ENCODE results near the gene DENND4C. TPM values are rescaled to one million over a fixed set of nuclear protein-coding genes. Genes with fewer than 3 reads are reported as not detected.
"Not testable (repeated sequence)": the region's sequence is repeated elsewhere in the genome, so short reads cannot be mapped to it uniquely, and the experiment has no call there.

DENND4C gene
- total RNA-seq, 2 donors from 2014 or later = 31.8 to 36.5 TPM

- peak overlapping the region; percentile 99 for H3K4me3 Mint-ChIP-seq
- no peaks in the 10 kb centered on the region for H3K36me3 Mint-ChIP-seq
- no peaks in the 10 kb centered on the region for H3K27me3 Mint-ChIP-seq
- H3K4me1 Mint-ChIP-seq (ENCODE audit: low read depth in 2 of 2) = peaks cover 9 to 12% of the 10 kb centered on the region in 2 donors
- peak; percentile 22 to 30 for ATAC-seq
- peak; percentile 61 for DNase-seq (ENCODE audit: low spot score)
- no peaks in the 10 kb centered on the region for H3K9me3 Mint-ChIP-seq
- H3K27ac Mint-ChIP-seq = peak overlapping the region in 1 of 2 donors; percentile 21
Measured at GRCh38 chr9:19408316-19408692, 177.8 kb downstream of the DENND4C start.

- H3K4me3 Mint-ChIP-seq = peak within 1 kb of the TSS; percentile 99
- peak; percentile 98 for ATAC-seq
- peak; percentile 94 for DNase-seq (ENCODE audit: low spot score)
- H3K27me3 Mint-ChIP-seq = no peaks in the 10 kb centered on the region
- peak within 1 kb of the TSS; percentile 50 to 87 for H3K27ac Mint-ChIP-seq
- H3K9me3 Mint-ChIP-seq = no peaks in the 10 kb centered on the region
- H3K36me3 Mint-ChIP-seq = no peaks in the 10 kb centered on the region
- peaks cover 9 to 12% of the 10 kb centered on the region in 2 donors for H3K4me1 Mint-ChIP-seq (ENCODE audit: low read depth in 2 of 2)
Measured at GRCh38 chr9:19408693-19409400, 178.4 kb downstream of the DENND4C start, which contains the start of gene ACER2. Gene ACER2 (plus strand): TSS chr9:19409009. CDS start chr9:19409085, 76 bp downstream.

DNA sequence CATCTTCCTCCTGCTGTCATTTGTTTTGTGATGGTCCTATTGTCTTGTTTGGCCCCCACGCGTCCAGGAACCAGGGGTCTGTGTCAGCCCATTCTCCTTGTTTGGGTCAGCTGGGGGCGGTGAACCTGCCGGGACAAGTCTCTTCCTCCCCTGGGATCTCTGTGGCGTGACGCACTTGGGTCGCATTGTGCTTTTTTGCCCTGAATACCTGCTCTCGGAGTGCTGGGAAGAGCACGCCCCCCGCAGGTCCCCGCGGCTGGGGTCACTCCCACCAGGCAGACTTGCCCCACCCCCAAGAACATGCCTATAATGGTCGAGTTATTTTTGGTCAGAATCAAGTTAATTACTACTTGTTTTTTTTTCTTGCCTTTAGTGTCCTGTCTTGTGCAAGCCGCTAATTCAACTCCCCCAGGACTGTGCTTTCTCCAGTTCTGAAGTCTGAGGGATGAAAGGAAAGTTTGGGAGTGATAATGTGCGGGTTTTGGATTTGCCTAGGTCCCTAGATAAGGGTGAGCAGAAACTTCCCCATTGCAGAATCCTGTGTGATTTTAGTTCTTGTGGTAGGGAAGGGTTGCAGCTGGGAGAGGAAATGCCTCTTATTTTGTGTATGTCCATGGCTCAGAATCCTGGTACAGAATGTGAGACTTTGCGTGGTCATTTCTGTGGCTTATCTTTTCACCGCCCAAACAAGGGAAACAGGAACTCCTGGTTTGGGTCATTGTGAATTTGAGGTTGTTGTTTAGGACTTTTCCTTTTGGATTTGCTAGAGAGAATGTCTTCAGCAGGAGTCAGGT is 179.1 kb downstream of the DENND4C start:
- Mint-ChIP-seq H3K27ac (peak overlapping the region; percentile 50 to 87), H3K4me1 (ENCODE audit: low read depth in 2 of 2) (peaks cover 9 to 12% of the 10 kb centered on the region in 2 donors), H3K4me3 (peak overlapping the region; percentile 99), H3K36me3 (no peaks in the 10 kb centered on the region), H3K27me3 (no peaks in the 10 kb centered on the region), H3K9me3 (no peaks in the 10 kb centered on the region)
- ATAC-seq (no peak), DNase-seq (ENCODE audit: low spot score) (no peak)

DNA sequence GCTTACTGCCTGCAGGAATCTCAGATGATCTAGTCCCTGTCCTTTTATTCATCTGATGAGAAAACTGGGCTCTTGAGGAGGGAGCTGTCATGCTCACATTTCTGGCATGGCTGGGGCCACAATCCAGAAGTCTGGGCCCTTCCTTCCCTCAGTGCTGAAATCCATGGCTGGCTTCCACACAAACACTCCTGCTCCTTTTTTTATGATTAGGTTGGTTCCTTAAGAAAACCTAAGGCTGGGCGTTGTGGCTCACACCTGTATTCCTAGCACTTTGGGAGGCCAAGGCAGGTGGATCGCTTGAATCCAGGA is 179.7 kb downstream of the DENND4C start:
- Mint-ChIP-seq H3K27me3 (no peaks in the 10 kb centered on the region), H3K27ac (no peak overlapping the region), H3K9me3 (no peaks in the 10 kb centered on the region), H3K4me1 (ENCODE audit: low read depth in 2 of 2) (peaks cover 9 to 12% of the 10 kb centered on the region in 2 donors), H3K4me3 (peak overlapping the region; percentile 99), H3K36me3 (no peaks in the 10 kb centered on the region)
- no peak for DNase-seq (ENCODE audit: low spot score)
- no peak for ATAC-seq

DNA sequence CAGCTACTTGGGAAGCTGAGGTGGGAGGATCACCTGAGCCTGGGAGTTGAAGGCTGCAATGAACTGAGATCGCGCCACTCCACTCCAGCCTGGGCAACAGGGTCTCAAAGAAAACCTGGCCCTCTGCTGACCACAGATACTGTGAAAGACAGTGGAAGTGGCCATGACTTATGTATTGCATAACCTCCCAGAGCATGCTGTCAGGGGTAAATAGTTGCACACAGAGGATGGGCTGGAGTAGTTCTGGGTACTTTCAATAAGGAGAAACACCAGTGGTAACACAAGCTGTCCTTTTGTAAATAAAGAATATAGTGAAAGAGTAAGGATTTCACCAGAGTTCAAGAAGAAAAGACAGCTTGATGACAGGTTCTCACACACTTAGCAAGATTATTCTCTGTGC is 180.1 kb downstream of the DENND4C start:
- no peaks in the 10 kb centered on the region for H3K9me3 Mint-ChIP-seq
- no peaks in the 10 kb centered on the region for H3K36me3 Mint-ChIP-seq
- no peaks in the 10 kb centered on the region for H3K27me3 Mint-ChIP-seq
- DNase-seq (ENCODE audit: low spot score) (no peak), ATAC-seq (no peak)
- H3K4me1 Mint-ChIP-seq (ENCODE audit: low read depth in 2 of 2) = peaks cover 9 to 12% of the 10 kb centered on the region in 2 donors
- no peak overlapping the region for H3K4me3 Mint-ChIP-seq
- H3K27ac Mint-ChIP-seq = no peak overlapping the region

DNA sequence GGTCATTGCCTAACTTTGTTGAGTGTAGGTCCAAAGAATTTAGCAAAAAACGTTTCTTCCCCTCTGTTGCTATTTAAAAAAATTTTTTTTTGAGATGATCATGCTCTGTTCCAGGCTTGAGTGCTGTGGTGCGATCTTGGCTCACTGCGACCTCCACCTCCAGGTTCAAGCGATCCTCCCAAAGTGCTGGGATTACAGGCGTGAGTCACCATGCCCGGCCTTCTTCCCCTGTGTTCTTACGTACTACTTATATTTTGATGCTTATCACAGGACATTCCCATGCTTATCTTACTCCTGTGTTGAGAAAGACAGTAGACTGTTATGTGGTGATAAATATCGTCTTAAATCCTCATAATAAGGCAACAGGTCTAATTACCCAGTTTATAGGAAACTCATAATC is 180.8 kb downstream of the DENND4C start:
- no peak overlapping the region for H3K27ac Mint-ChIP-seq
- H3K36me3 Mint-ChIP-seq = no peaks in the 10 kb centered on the region
- peaks cover 9 to 12% of the 10 kb centered on the region in 2 donors for H3K4me1 Mint-ChIP-seq (ENCODE audit: low read depth in 2 of 2)
- H3K9me3 Mint-ChIP-seq = no peaks in the 10 kb centered on the region
- no peaks in the 10 kb centered on the region for H3K27me3 Mint-ChIP-seq
- DNase-seq (ENCODE audit: low spot score) (no peak), ATAC-seq (no peak)
- H3K4me3 Mint-ChIP-seq = peak overlapping the region; percentile 31

DNA sequence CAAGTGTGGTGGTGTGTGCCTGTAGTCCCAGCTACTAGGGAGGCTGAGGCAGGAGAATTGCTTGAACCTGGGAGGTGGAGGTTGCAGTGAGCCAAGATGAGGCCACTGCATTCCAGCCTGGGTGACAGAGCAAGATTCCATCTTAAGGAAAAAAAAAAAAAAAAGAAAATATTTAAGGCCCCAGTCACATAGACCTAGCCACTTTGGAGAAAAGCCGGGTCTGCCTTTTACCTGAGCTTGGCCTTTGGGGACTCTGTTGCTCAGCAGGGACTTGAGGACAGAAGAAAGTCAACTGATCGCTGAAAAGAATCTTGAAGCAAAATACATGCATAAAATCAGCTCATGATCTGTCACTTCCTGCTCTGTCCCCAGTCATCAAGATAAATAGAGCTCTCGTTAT is 183.0 kb downstream of the DENND4C start:
- H3K9me3 Mint-ChIP-seq; H3K27ac Mint-ChIP-seq; H3K36me3 Mint-ChIP-seq; H3K4me1 Mint-ChIP-seq (ENCODE audit: low read depth in 2 of 2); ATAC-seq; H3K4me3 Mint-ChIP-seq; H3K27me3 Mint-ChIP-seq; DNase-seq (ENCODE audit: low spot score): not testable (repeated sequence)

DNA sequence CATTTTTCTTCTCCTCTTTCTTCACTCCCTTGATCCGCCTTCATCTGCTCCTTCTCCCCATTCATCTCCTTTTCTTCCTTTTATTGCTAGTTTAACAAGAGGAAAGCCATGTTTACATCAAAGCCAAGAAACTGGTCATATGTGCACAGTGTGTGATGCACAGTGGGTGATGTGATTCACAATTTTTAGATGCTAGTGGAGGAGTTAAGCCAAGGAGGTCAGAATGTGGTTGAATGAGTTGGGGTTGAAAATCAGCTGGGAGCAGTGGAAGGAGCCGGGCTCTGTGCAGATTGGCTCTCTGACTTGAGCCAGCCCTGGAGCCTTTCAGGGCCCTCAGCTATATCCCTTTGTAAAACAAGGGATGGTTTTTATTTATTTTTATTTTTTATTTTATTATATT is 185.7 kb downstream of the DENND4C start:
- Mint-ChIP-seq H3K27ac (no peak overlapping the region), H3K27me3 (no peaks in the 10 kb centered on the region), H3K9me3 (no peaks in the 10 kb centered on the region), H3K36me3 (no peaks in the 10 kb centered on the region), H3K4me1 (ENCODE audit: low read depth in 2 of 2) (no peaks in the 10 kb centered on the region), H3K4me3 (no peak overlapping the region)
- ATAC-seq (no peak), DNase-seq (ENCODE audit: low spot score) (no peak)

GRCh38 chr9:19420877-19421276 is 190.4 kb downstream of the DENND4C start:
- no peaks in the 10 kb centered on the region for H3K9me3 Mint-ChIP-seq
- no peaks in the 10 kb centered on the region for H3K36me3 Mint-ChIP-seq
- no peak overlapping the region for H3K4me3 Mint-ChIP-seq
- no peaks in the 10 kb centered on the region for H3K4me1 Mint-ChIP-seq (ENCODE audit: low read depth in 2 of 2)
- H3K27me3 Mint-ChIP-seq = no peaks in the 10 kb centered on the region
- ATAC-seq (no peak), DNase-seq (ENCODE audit: low spot score) (no peak)
- H3K27ac Mint-ChIP-seq = no peak overlapping the region

Other genes starting within 250 kb of the DENND4C start
- not detected for gene SAXO1, start 197.5 kb upstream of the DENND4C start, total RNA-seq
- 10 to 100 TPM; 39.5 to 77.1 TPM for gene RRAGA, start 181.3 kb upstream of the DENND4C start, total RNA-seq
- 10 to 100 TPM; 26.2 to 41.8 TPM for gene HAUS6, start 127.8 kb upstream of the DENND4C start, total RNA-seq
- 10 to 100 TPM; 57.2 to 88.0 TPM for gene PLIN2, start 103.2 kb upstream of the DENND4C start, total RNA-seq
- 1,000 to 10,000 TPM; 1,327 to 1,852 TPM for gene RPS6, start 149.5 kb downstream of the DENND4C start, total RNA-seq
- 1 to 10 TPM in 1 of 2 donors, under 1 TPM in 1; 0.90 to 2.6 TPM for gene ACER2, start 178.3 kb downstream of the DENND4C start, total RNA-seq

Measured in natural killer cell treated with Interleukin-12 subunit alpha and Interleukin-12 subunit beta and Interleukin-15 and Interleukin-18, amount 100 ng/mL, for 72 hours (primary cell).